ENCODE data around the gene ZNF496.
"Not testable (repeated sequence)": the region's sequence is repeated elsewhere in the genome, so short reads cannot be mapped to it uniquely, and the experiment has no call there.

ZNF496 gene

DNA sequence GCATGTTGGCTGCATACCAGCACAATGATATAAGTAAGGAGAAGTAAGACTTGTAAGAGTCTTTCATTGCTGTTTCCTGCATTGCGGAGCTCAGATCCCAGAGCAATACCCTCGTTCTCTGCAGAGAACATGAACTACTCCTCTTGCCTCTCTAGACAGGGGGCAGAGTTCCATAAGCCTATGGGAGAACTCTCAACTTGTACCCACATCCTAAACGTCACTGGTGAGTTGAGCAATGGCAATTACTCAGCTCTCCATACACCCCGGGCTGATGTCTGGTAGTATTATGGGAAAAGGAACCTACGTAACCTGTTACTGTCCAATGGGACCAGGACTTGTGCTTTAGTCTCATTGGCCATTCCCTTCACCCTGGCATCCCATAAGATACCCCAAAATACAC lies 27.3 kb upstream of the ZNF496 start:
- FAIRE-seq = no peak

GRCh38 chr1:247357781-247358211 lies 26.1 kb upstream of the ZNF496 start:
- FAIRE-seq = no peak

GRCh38 chr1:247357052-247357780 lies 25.5 kb upstream of the ZNF496 start:
- no peak for FAIRE-seq

GRCh38 chr1:247355160-247355559 lies 23.5 kb upstream of the ZNF496 start:
- not testable (repeated sequence) for FAIRE-seq

DNA sequence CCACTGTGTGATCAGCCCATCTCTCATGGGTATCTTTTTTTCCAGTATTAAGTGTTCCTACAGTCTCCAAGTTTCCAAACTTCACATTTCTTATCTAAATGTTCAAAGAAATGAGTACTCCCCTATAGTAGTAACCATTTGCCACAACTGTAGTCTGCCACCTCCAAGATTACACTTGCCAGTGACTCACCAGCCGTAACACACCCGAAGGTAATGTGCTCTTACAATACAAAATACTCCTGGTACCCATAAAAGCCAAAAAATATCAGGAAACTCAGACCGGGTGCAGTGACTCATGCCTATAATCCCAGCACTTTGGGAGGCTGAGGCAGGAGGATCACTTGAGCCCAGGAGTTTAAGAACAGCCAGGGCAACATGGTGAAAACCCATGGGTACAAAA lies 20.5 kb upstream of the ZNF496 start:
- FAIRE-seq = no peak

- no peak for FAIRE-seq
These were observed 18.9 kb upstream of the ZNF496 start for GRCh38 chr1:247350587-247350986.

DNA sequence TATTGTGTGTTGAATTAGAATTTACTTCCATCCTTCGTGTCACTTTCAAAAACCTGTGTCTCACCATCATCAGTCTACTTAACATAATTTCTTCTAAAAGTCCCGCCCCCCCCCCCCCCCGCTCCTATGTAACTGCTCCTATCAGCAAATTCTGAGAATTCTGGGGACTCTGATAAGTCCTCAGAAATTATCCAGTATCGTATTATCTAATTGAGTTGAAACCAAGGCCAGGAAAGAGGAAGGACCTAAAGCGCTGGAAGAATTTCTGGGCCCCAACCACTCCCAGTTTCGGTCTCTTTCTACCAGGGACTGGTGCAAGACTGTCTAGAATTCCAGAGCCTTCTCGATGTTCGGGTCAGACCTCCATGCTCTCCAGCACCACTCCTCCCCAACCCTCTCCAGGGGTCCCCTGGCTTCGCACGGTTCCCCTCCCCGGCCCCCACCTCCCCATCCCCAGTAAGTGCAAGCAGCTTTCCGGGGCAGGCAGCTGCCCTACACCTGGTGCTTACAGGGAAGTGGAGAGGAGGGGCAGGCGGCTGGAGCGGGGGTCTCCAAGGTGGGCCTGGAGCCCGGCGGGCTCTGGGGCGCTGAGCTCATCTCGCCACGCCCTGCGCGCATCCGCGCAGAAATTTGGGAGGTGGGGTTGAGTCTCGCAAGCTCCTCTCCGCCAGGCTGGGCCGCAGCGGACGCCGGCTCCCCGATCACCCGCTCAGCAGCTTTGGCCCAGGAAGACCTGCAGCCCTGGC lies 16.0 kb upstream of the ZNF496 start:
- no peak for FAIRE-seq

DNA sequence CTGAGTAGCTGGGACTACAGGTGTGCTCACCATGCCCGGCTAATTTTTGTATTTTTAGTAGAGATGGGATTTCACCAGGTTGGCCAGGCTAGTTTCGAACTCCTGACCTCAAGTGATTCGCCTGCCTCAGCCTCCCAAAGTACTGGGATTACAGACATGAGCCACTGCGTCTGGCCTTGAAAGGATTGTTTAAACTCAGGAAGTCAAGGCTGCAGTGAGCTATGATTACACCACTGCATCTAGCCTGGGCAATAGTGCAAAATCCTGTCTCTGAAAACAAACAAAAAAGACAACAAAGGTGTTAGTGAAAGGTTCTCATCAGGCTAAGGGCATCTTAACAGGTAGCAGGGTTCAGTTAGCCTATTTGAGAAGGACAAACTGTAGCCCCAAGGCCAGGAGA lies 14.2 kb upstream of the ZNF496 start:
- FAIRE-seq = no peak

DNA sequence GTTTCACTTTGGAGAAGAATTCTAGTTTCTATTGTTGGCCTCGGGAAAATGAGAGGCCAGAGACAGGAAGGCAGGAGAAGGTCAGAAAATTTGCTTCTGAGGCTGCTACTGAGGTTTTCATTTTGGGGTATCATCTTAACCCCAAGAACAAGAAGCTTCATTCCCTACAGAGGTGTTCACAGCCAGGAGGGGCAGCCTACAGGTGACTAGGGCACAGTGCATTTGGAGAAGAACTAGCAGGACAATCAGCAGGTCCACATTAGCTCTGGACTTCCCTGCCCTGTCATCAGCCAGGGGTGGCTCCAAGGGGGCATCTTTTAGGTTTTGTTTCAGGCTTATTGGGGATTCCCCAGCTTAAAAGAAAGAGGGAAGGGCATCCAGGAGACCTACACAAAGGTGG lies 12.1 kb upstream of the ZNF496 start:
- no peak for FAIRE-seq

DNA sequence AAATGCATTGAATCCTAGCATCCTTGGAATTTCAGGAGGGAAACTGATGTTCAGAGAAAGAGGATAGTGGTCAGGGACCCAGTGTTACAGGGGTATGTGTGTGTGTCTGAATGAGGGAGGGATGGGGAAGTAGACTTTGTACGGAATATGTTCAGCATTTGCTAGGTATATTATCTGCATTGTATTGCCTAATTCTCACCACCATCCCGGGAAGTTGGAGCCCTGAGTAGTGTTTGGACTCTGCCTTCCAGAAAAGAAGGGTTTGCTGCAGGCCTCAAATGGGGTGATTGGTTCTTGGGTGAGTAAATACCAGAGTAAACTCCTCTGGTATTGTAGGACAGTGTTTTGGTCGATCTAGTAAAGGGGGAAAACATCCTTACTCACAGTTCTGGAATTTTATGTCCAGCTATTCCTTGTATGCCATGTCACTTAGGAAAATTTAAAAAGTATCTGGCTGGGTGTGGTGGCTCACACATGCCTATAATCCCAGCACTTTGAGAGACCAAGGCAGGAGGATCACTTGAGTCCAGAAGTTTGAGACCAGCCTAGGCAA lies 7.1 kb upstream of the ZNF496 start:
- no peak for FAIRE-seq

DNA sequence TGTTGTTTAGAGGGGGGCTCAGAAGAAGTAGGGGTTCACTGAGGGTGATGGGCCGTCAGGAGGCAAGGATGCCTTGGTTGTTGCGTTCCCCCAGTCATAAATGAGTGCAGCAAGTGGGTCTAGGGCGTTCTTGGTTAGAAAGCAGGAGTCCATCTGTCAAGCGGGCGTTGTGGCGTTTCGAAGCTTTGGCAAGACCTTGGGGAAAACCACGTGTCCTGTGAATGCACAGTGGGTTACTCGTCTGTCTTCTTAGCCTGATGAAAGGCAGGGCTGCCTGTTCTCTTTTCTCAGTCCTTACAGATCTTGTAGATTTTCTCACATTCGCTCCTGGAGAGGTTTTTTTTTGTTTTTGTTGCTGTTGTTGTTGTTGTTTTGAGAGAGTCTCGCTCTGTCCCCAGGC lies 6.3 kb upstream of the ZNF496 start:
- FAIRE-seq = no peak

DNA sequence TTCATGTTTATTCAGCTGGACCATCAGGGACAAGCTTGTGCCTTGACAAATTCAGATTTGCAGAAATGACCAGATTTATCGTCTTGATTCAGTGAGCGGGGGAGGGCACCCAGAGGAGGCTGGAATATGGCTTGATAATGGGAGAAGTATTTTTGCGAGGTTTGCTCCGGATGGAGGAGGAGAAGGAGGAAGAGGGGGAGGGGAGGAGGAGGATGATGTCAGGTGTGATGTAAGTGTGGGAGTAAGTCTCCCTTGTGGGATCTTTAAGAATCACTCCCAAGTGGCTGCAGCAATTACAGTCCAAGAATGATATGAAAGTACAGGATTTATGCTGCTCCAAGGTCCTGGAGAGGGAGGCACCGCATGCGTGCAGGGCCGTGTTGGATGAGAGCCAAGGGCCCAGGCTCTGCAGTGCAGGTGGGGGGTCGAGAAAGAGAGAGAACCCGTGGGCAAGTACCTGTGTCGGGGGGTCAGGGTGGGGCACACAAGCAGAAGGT lies 5.6 kb upstream of the ZNF496 start:
- FAIRE-seq = no peak

DNA sequence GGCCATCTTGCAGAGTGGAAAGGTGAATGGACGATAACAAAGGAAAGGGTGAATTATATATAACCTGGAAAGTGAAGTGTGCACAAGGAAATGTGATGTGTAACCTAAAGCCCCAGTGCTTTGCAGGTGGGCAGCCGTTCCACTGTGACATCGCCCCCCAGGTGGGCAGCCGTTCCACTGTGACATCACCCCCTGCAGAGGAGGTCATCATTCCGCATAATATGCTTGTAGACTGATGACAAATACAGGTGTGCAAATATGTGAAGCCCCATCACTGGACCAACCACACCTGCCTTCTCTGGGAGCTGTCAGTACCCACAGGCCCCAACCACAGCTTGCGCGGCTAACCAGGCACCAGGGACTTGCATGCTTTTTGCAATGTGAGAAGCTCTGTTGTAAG lies 4.7 kb upstream of the ZNF496 start:
- FAIRE-seq = no peak

- no peak for FAIRE-seq
These were observed 4.2 kb upstream of the ZNF496 start for GRCh38 chr1:247335882-247336281.

DNA sequence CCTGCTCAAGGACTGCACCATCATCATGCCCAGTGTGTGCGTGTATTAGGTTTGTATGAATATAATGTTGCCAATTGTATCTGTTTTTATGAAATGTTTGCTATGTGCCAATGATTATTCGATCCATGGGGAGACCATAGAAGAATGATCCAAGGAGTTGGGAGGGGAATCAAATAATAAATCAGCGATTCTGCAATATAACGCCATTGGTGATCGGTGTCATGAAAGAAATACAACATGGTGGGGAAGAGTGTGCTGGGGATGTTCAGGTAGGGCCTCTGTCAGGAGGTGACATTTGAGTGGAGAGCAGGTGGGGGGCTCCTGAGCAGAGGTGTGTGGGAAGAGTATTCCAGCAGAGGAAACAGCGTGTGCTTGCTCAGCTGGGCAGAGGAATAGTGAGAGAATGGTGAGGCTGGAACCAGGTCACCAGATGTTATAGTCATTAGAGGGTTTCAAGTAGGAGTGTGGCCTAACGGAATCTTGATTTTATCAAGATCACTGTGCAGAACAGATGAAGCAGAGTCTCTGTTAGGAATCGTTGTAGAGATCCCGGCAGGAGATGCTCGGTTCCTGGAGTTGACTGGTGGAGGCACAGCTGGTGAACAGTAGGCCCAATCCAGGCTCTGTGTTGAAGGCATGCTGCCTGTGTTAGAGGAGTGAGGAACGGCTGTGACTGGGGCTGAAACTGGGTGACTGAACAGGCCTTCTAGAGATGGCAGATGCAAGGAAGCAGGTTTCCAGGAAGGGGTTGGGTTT lies 2.9 kb upstream of the ZNF496 start:
- FAIRE-seq = no peak

DNA sequence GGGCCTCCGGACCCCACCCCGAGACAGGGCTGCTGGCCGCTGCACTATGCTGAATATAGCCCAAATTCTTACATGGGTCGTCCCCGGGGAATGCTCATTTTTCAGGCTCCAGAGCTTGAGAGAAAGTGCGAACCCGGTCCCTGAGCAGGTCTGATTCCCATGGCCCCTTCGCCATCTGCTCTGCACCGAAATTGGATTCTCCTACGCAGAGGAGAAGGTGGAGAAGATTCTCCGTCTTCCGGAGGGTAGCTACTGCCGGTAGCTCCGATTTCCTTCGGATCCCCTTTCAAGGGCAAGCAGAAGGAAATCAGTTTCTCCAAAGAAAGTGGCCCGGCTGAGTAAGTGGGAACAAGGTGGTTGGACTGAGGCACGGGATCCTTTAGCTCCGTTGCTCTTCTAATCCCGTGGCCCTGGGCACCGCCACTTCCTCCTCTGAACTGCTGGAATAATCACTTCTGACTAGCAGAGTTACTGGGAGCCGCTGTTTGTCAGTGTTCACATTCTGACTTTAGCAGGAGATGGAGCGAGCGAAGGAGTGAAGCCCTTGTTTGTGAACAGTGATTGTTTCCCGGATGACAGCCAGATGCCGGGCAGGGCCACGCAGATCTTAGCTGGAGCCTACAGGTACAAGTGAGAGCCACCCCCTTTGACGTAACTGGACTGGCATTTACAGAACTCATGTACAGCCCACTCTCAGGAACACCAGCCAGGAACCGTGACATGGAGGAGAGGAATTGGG lies 1.1 kb upstream of the ZNF496 start:
- no peak for FAIRE-seq

DNA sequence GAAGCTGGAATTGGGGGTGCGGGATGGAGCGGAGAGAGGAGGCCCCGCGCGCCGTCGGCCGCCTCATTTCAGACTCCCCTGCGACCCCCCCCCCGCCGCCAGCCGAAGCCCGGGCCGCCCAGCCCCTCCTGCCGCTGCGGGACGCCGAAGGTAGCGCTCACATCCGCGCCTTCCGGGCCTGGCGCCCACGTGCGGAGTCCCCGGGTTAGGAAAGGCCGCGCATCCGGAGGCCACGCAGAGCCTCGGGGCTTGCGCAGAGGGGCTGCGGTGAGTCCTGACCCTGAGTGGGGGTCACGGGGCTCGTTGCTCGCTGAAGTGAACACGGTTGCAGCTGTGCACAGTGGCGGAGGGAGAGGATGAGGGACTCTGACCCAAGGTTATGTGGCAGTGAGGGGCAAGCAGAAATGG lies 552 bp upstream of the ZNF496 start:
- no peak for FAIRE-seq

- no peak for FAIRE-seq
These were observed 519 bp downstream of the ZNF496 start for GRCh38 chr1:247331172-247331524.

DNA sequence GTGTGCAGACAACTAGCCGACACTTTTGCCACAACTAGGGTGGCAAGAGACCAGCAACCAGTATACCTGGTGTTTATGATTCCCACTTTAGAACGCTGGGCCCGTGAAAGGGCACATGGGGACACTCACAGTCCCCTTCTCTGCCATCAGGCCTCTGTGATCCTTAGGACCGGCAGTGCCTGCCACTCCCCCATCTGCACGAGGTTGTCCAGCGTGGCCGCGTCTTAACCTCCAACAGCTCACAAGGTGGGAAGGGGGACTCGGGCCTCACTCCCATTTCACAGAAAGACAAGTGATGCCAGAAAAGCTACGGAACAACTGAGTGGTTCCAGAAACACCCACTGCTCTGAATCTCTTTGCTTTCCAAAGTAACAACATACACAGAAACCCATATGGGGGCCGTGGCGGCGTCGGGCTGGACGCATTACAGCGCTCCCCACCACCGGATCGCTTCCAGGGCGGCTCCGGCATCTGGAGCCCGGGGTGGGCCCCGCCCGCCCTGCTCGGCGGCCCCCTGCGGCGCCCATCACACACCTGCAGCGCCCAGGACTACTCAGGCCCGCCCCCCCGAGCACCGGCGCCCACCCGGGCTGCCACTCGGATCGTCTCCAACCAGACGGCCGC lies 1.0 kb downstream of the ZNF496 start:
- no peak for FAIRE-seq

DNA sequence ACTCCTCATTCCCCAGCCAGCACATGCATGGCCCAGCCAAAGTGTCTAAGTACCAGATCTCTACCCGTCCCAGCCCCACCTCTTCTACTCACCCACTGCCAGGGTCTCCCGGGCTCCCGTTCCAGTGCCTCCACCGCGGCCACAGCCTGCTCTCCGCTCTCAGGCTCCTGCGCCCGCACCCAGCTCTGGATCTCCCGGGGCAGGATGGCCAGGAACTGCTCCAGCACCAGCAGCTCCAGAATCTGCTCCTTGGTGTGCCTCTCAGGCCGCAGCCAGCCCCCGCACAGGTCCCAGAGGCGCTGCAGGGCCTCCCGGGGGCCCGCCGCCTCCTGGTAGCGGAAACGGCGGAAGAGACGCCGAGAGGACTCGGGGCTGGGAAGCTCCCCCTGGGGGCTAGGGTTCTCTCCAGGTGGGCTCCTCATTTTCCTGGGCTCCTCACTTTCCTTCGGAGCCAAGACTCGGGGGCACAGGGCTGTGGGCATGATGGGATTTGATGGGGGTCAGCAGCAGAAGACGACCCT lies 2.5 kb downstream of the ZNF496 start:
- FAIRE-seq = no peak

DNA sequence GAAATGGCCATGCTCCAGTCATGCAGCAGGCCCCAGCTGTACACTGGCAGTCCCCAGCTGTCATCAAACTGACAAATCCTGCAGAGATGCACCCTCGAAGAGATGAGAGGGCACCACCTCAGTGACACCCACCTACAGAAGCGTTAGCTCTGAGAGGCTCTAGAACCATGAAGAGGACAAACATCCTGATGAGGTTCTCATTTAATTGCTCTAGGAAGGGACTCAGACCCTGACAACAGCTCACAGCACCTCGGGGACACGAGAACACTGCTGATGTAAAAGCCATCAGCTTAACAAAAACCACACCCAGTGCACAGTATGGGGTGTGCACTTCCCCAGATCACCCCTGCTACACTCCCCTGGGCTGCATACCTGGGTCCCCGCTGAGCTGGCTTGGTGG lies 3.4 kb downstream of the ZNF496 start:
- no peak for FAIRE-seq

Measured in A204.1 (cell line).